Left cardiac atrium (tissue), 4 donors: ENCODE results near the gene HOXD8. TPM values are rescaled to one million over a fixed set of nuclear protein-coding genes. Genes with fewer than 3 reads are reported as not detected.

Experiments used
- ATAC-seq, 2 donors: fragments of 200-7000 bp; cut with Tn5 transposase; one replicate each; pipeline ENCODE4 v1.9.1; 2020; ENCODE audit warnings: mild to moderate bottlenecking in 2 of 2, moderate library complexity in 2 of 2
- DNase-seq: peaks from one replicate; pipeline ENCODE4 v3.0.0-alpha.2; 2020
- intact Hi-C, 2 donors: fragments of 100-400 bp; cut with DNase I; formaldehyde crosslinking; loops; one replicate each; pipeline versions ENCODE4 v1.14.1 to v1.15.1; 2022 to 2023
- total RNA-seq, 2 donors: library from RNA; stranded (reverse); fragmentation: NEBNext Ultra II Directional; extraction: Animal tissue kit (Norgen Biotek cat#: 25700); gene quantifications; one replicate each; pipeline ENCODE4 v1.2.1, GENCODE V29; 2021
- donor health status: DM: no; HTN: yes; CAD: no.
- donor health status: DM: no; HTN: yes; CAD: no; lungs with severe emphysema.
- donor health status: DM: yes; HTN: yes; CAD: no.
- donor health status: Dilated cardiomyopathy.

The HOXD8 gene
- total RNA-seq, 2 donors from 2014 or later, result 1.2 to 1.3 TPM

GRCh38 chr2:176161825-176162626, 32.5 kb downstream of the HOXD8 start:
- intact Hi-C loops, result no loop called here
- no peak for DNase-seq
- peak in 1 of 2 donors; percentile 25 for ATAC-seq

- intact Hi-C loops, result no loop called here
- ATAC-seq (no peak), DNase-seq (no peak)
Observed at GRCh38 chr2:176162911-176163671, 33.6 kb downstream of the HOXD8 start.

GRCh38 chr2:176163672-176164056, 34.2 kb downstream of the HOXD8 start:
- intact Hi-C loops, result no loop called here
- DNase-seq, result no peak
- ATAC-seq, result no peak

- intact Hi-C loops, result no loop called here
- DNase-seq (no peak), ATAC-seq (no peak)
Observed at GRCh38 chr2:176164201-176164600, 34.7 kb downstream of the HOXD8 start.

GRCh38 chr2:176164611-176165369, 35.3 kb downstream of the HOXD8 start:
- ATAC-seq, result no peak
- DNase-seq, result no peak

GRCh38 chr2:176165370-176166050, 36.0 kb downstream of the HOXD8 start:
- intact Hi-C loops, result no loop called here
- ATAC-seq, result no peak
- no peak for DNase-seq

More at GRCh38 chr2:176164611-176165369, 35.3 kb downstream of the HOXD8 start:
- intact Hi-C loops, result no loop called here

GRCh38 chr2:176166272-176166671, 36.8 kb downstream of the HOXD8 start:
- DNase-seq (no peak), ATAC-seq (no peak)
- intact Hi-C loops, result no loop called here

GRCh38 chr2:176167398-176167797, 37.9 kb downstream of the HOXD8 start:
- ATAC-seq (no peak), DNase-seq (no peak)
- intact Hi-C loops, result no loop called here

- DNase-seq (no peak), ATAC-seq (no peak)
- intact Hi-C loops, result no loop called here
Observed at GRCh38 chr2:176169181-176169580, 39.7 kb downstream of the HOXD8 start.

GRCh38 chr2:176169711-176170110, 40.2 kb downstream of the HOXD8 start:
- ATAC-seq (no peak), DNase-seq (no peak)
- intact Hi-C loops, result no loop called here

GRCh38 chr2:176170602-176171305, 41.2 kb downstream of the HOXD8 start:
- DNase-seq (no peak), ATAC-seq (no peak)
- intact Hi-C loops, result no loop called here

- no peak for DNase-seq
- ATAC-seq, result peak in 1 of 2 donors; percentile 19
- intact Hi-C loops, result no loop called here
Observed at GRCh38 chr2:176171351-176172006, 42.0 kb downstream of the HOXD8 start.

GRCh38 chr2:176172007-176172894, 42.7 kb downstream of the HOXD8 start:
- ATAC-seq, result no peak
- intact Hi-C loops, result no loop called here
- no peak for DNase-seq

- intact Hi-C loops, result no loop called here
- no peak for DNase-seq
- ATAC-seq, result no peak
Observed at GRCh38 chr2:176172895-176173566, 43.5 kb downstream of the HOXD8 start.

- no peak for ATAC-seq
- intact Hi-C loops, result no loop called here
- DNase-seq, result no peak
Observed at GRCh38 chr2:176173567-176174381, 44.3 kb downstream of the HOXD8 start.

- intact Hi-C loops, result no loop called here
- no peak for DNase-seq
- no peak for ATAC-seq
Observed at GRCh38 chr2:176174382-176174823, 44.9 kb downstream of the HOXD8 start.
